ENCODE data around the gene GOSR2.

DNA sequence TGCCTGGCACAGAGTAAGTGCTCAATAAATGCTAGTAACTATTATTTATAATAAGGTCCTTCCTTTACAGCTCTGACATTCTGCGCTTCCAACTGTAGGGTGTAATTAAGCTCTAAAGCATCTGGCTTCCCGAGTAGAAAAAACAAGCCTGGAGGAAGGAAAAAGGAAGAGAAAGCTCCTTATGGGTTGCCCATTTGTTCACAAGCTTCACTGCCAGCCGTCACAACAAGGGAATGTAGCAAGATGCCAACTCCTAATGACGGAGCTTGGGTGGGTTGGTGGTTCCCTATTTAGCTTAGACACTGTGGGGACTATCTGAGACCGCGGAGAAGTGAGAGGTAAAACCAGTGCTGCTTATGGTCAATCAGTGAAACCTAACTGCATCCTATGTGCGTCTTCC, 63.4 kb downstream of the GOSR2 start:
- TF ChIP-seq POLR2A (IDR thresholded peaks at IDR 0.05): no peak
- TF ChIP-seq, protein P1, sequence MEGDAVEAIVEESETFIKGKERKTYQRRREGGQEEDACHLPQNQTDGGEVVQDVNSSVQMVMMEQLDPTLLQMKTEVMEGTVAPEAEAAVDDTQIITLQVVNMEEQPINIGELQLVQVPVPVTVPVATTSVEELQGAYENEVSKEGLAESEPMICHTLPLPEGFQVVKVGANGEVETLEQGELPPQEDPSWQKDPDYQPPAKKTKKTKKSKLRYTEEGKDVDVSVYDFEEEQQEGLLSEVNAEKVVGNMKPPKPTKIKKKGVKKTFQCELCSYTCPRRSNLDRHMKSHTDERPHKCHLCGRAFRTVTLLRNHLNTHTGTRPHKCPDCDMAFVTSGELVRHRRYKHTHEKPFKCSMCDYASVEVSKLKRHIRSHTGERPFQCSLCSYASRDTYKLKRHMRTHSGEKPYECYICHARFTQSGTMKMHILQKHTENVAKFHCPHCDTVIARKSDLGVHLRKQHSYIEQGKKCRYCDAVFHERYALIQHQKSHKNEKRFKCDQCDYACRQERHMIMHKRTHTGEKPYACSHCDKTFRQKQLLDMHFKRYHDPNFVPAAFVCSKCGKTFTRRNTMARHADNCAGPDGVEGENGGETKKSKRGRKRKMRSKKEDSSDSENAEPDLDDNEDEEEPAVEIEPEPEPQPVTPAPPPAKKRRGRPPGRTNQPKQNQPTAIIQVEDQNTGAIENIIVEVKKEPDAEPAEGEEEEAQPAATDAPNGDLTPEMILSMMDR (IDR thresholded peaks at IDR 0.05): no peak
